ENCODE measurements around the gene C10orf105.

C10orf105 gene

GRCh38 chr10:71679425-71679824, 40.2 kb downstream of the C10orf105 start:
- DNase-seq (ENCODE audit: low read depth in 2 of 3, low spot score in 1 of 3) = no peak

DNA sequence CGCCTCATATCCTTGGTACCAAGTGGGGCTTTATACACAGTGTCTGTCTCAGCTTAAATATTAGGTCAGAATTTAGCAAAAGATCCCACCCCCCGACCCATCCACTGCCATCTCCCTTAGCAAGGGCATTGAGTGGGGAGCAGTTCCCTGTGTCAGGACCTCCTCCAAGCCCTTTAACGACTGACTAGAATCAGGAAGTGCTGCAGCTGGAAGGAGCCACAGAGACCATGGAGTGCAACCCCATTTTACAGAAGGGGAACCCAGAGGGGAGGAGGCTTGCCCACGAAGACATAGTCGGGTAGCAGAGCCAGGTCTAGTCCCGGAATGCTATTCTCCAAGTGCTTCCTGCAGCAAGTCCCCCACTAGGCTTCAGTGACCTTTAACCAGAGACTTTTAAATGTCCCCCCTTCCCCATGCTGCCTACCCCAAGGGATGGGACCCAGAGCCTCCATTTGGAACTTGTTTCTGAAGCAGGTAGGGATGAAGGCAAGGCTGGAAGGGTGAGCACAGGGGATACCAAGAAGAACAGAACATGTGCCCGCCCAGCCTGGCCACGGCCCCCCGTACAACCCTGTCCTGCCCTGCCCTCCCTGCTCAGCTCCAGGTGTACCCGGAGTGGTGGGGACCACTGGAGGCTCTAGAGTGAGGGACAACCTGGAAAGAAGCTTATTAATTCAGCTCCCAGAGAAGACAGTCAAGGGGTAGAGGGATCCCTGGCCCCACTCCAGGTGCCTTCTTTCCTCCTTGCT, 41.3 kb downstream of the C10orf105 start:
- DNase-seq (ENCODE audit: low read depth in 2 of 3, low spot score in 1 of 3) = no peak

GRCh38 chr10:71677261-71677660, 42.3 kb downstream of the C10orf105 start:
- DNase-seq (ENCODE audit: low read depth in 2 of 3, low spot score in 1 of 3) = no peak

DNA sequence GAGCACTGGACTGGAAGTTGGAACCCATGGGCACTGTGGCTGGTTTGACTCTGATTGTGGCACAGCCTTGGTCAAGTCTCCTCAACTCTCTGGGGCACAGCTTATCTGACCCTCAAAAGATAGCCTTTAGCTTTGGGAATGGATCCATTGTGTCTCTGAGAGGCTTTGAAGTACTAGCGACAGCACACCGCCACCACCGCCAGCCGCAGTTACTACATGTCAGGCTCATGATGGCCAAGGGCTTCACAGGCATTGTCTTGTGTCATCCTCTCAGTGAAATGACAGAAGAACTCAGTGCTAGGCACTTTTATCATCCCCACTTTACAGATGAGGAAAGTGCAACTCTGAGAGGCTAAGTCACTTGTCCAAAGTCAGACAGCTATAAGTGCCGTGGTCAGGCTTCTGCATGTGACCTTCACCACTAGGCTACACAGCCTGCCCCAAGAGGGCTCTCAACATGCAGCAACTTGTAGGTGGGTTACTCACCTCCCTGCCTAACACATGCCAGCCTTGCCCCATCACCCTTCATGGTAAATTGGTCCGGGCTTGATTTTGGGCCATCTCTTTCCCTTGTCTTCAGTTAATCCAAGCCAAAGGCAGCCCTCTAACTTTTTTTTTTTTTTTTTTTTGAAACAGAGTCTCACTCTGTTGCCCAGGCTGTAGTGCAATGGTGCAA, 44.1 kb downstream of the C10orf105 start:
- DNase-seq (ENCODE audit: low read depth in 2 of 3, low spot score in 1 of 3) = no peak

DNA sequence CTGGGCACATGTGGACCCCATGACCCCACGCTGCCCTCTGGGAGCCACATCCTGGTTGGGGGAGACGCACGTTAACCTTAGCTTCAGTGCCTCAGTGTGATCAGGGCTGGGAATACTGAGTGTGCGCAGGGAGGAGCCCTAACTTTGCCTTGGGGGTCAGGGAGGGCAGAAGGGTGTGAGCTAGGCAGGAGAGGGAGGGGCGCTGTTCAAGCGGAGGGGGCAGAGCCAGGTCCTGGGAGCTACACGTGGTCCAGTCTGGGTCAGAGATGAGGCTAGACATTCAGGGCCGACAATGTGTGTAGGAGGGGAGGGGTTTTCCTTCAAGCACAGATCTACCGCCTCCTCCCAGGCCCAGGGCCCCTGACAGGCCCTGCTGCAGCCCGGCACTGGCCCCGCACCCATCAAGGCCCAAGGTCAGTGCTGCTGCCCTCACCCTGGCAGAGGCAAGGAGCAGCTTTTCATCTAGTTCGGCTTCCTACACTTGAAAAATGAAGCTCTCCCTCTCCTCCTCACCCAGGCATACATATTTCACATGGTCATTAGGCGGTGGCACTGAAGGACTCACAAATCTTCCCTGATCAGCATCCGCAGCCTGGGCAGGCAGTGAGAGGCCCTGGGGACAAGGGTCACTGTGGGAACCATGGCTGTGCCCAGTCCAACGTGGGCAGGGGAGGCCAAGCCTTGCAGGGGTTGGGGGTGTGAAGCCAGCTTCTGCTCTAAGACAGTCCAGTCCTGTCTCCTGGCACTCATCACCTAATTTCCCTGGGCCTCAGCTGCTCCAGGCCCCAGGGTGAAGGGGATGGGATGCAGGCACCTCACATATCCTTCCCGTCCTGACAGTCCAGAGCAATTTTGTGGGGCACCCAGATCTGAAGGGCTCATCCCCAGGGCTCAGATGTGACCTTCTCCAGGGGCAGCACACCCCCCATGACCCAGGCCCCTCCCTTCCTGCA, 47.3 kb downstream of the C10orf105 start:
- DNase-seq (ENCODE audit: low read depth in 2 of 3, low spot score in 1 of 3) = no peak

DNA sequence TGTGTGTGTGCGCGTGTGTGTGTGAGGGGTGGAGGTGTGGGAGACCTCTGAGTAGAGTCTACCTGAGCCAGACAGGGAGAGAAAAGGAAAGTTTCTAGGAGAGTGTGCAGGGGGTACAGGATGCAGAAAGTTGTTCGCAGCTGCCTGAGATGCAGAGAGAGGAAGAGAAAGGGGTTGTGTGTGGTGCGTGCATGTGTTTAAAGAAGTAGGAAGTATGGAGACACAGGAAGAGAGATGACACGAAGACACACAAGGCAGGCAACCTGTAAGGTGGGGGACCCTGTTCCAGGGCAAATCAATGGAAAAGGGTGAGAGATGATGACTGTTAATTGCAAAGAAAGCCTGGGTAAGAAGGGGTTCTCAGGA, 52.2 kb downstream of the C10orf105 start:
- no peak for DNase-seq (ENCODE audit: low read depth in 2 of 3, low spot score in 1 of 3)

DNA sequence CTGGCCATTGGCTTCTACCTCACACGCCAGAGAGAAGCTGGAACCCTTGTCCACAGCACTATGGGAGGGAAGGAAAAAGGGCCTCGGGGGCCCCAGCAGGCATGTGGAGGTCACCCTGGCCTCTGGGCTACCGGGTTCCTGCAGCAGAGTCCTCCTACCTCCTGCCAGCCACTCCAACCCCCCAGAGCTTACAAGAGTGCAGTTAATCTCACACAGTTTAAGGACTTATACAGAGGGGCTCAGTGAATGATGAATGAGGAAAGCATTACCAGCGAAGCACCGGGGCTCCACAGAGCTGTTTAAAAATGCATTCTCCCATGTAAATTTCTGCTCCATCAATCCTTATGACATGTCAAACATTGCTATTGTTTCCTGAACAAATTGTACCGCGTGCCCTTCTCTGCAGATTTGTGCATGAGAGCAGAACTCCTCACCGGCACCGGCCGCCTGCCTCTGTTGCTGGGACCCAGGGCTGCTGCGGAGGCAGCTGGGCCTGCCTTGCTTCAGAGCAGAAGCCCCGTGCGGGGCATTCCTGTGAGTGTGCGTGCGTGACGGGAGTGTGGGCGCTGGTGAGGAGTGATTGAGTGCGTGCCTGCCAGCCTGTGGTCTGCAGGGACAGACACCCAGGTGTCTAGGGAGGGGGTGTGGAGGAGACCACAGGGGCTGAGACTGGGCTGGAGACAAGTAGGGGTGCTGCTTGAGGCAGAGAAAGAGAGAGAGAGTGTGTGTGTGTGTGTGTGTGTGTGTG, 52.8 kb downstream of the C10orf105 start:
- no peak for DNase-seq (ENCODE audit: low read depth in 2 of 3, low spot score in 1 of 3)

- no peak for DNase-seq (ENCODE audit: low read depth in 2 of 3, low spot score in 1 of 3)
Observed at GRCh38 chr10:71665456-71665855, 54.1 kb downstream of the C10orf105 start.

GRCh38 chr10:71664585-71664984, 55.0 kb downstream of the C10orf105 start:
- no peak for DNase-seq (ENCODE audit: low read depth in 2 of 3, low spot score in 1 of 3)

DNA sequence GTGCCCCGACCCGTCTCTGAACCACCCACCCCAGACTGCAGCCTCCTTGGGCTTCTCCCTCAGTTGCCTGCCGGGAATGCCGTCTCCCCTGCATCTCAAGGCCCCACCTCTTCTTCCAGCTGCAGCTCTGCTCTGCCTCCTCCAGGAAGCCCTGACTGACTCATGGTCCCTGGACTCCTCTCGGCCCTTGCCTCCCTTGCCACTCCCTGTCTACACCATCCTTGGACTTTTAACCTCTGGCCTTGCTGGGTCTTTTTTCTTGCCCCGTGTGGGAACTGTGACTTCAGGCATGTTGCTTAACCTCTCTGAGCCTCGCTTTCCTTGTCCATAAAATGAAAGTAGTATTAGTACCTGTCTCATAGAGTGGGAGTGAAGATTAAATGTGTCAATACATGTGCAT, 56.3 kb downstream of the C10orf105 start:
- no peak for DNase-seq (ENCODE audit: low read depth in 2 of 3, low spot score in 1 of 3)

GRCh38 chr10:71661779-71662336, 57.7 kb downstream of the C10orf105 start:
- DNase-seq (ENCODE audit: low read depth in 2 of 3, low spot score in 1 of 3) = no peak

Measured in stimulated activated CD4-positive, alpha-beta T cell treated with anti-CD3 and anti-CD28 coated beads, Interleukin-12 subunit alpha, Interleukin-12 subunit beta, amount 100 ng/mL, for 48 hours (primary cell).